ENCODE measurements around the gene XPO5. TPM values are rescaled to one million over a fixed set of nuclear protein-coding genes. Genes with fewer than 3 reads are reported as not detected.

Gene XPO5
- polyA plus RNA-seq, 1 donor from 2014 or later, result 28.5 TPM

DNA sequence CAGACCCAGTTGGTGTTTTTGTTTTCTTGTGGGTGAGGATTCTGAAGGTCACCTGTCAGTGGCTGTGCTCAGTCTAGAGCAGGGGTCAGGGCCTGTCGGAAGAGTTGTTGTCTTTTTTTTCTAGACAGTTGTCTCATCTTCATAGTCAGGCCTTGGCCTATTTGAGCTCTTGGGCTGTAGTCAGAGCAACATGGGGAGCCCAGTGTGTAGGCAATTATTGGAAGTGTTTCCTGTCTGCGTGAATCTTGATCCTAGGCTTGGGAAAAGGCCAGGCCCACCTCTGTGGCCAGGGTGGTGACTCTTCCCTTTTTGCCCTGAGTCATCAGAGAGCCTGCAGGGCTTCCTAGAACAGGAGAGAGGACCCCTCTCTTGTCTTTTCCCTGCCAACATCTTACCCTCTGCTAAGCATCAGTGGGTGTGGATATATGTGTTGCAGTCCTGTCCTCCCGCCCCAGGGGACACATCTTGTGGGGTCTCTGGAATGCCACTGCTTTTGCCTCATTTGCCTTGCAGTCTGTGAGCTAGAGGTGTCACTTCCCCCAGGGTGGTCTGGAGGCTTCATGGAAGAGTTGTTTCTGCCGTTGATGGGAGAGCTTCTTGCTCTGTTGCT, 87.1 kb downstream of the XPO5 start:
- no peak overlapping the region for H3K9ac ChIP-seq (ENCODE audit: low read length)
- H3K79me2 ChIP-seq (replicated peaks; ENCODE audit: insufficient read depth, low read length), result no peaks in the 10 kb centered on the region
- H2AFZ ChIP-seq (ENCODE audit: low read depth, low read length), result no peak overlapping the region

DNA sequence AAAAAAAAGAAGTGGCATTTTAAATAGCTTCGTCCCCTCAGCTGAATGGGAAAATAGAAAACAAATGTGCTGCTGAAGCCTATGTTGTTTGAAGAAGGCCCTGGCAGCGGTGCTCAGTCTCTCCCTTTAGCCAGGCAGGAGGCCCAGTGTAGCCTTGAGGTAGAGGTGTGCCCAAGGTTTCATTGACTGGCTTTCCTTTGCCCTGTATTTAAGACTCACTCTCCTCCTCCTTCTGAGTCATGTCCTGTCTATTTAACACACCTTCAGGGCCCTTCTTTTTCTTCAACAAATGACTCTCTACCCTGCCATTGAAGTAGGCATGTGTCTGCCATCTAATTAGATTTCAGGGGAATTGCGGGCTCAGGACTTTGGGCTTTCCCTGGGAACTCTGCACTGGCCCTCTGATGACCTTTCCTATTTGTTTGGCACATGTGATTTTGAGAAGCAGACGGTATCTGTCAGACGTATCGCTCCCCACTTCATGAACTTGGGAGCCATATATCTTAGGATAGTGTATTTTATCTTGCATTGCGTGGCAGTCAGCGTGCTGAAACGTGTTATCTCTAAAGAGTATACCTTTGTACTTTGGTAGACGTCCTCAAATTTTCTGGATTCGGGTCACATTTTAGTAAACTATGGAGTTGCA, 94.1 kb downstream of the XPO5 start:
- H3K4me2 ChIP-seq (ENCODE audit: low read length), result no peak overlapping the region
- no peaks in the 10 kb centered on the region for H4K20me1 ChIP-seq (ENCODE audit: insufficient read depth)
- H3K9me2 ChIP-seq (ENCODE audit: insufficient read depth, low read length), result no peaks in the 10 kb centered on the region
- no peak overlapping the region for H3K9ac ChIP-seq (ENCODE audit: low read length)
- no peak overlapping the region for H3K27ac ChIP-seq (ENCODE audit: low read length)
- peaks cover 35% of the 10 kb centered on the region for H3K79me2 ChIP-seq (replicated peaks; ENCODE audit: insufficient read depth, low read length)
- H3K27me3 ChIP-seq (ENCODE audit: insufficient read depth, low read depth, low read length), result no peaks in the 10 kb centered on the region
- H3F3A ChIP-seq (ENCODE audit: insufficient read depth, low read length, poor library complexity, severe bottlenecking), result no peaks in the 10 kb centered on the region
- no peaks in the 10 kb centered on the region for H3K9me3 ChIP-seq (ENCODE audit: low read length)
- no peak overlapping the region for H2AFZ ChIP-seq (ENCODE audit: low read depth, low read length)
- H3K4me3 ChIP-seq (ENCODE audit: low read length), result no peak overlapping the region
- TF ChIP-seq TAF1 (IDR thresholded peaks at IDR 0.05; ENCODE audit: low read depth) (no peak), SMC3 (conservative IDR thresholded peaks at IDR 0.05; ENCODE audit: poor library complexity) (no peak), RAD21 (conservative IDR thresholded peaks at IDR 0.05) (no peak), POLR2AphosphoS5 (IDR thresholded peaks at IDR 0.05) (no peak), EZH2 (IDR thresholded peaks at IDR 0.05; ENCODE audit: borderline replicate concordance, insufficient read depth, low read length, poor library complexity, severe bottlenecking) (no peak), EP300 (conservative IDR thresholded peaks at IDR 0.05; ENCODE audit: poor library complexity, severe bottlenecking) (no peak), MXI1 (conservative IDR thresholded peaks at IDR 0.05; ENCODE audit: poor library complexity, severe bottlenecking) (no peak)
- TF ChIP-seq, protein P1, sequence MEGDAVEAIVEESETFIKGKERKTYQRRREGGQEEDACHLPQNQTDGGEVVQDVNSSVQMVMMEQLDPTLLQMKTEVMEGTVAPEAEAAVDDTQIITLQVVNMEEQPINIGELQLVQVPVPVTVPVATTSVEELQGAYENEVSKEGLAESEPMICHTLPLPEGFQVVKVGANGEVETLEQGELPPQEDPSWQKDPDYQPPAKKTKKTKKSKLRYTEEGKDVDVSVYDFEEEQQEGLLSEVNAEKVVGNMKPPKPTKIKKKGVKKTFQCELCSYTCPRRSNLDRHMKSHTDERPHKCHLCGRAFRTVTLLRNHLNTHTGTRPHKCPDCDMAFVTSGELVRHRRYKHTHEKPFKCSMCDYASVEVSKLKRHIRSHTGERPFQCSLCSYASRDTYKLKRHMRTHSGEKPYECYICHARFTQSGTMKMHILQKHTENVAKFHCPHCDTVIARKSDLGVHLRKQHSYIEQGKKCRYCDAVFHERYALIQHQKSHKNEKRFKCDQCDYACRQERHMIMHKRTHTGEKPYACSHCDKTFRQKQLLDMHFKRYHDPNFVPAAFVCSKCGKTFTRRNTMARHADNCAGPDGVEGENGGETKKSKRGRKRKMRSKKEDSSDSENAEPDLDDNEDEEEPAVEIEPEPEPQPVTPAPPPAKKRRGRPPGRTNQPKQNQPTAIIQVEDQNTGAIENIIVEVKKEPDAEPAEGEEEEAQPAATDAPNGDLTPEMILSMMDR (IDR thresholded peaks at IDR 0.05; ENCODE audit: poor library complexity, severe bottlenecking), result no peak
- TF ChIP-seq, protein P2, sequence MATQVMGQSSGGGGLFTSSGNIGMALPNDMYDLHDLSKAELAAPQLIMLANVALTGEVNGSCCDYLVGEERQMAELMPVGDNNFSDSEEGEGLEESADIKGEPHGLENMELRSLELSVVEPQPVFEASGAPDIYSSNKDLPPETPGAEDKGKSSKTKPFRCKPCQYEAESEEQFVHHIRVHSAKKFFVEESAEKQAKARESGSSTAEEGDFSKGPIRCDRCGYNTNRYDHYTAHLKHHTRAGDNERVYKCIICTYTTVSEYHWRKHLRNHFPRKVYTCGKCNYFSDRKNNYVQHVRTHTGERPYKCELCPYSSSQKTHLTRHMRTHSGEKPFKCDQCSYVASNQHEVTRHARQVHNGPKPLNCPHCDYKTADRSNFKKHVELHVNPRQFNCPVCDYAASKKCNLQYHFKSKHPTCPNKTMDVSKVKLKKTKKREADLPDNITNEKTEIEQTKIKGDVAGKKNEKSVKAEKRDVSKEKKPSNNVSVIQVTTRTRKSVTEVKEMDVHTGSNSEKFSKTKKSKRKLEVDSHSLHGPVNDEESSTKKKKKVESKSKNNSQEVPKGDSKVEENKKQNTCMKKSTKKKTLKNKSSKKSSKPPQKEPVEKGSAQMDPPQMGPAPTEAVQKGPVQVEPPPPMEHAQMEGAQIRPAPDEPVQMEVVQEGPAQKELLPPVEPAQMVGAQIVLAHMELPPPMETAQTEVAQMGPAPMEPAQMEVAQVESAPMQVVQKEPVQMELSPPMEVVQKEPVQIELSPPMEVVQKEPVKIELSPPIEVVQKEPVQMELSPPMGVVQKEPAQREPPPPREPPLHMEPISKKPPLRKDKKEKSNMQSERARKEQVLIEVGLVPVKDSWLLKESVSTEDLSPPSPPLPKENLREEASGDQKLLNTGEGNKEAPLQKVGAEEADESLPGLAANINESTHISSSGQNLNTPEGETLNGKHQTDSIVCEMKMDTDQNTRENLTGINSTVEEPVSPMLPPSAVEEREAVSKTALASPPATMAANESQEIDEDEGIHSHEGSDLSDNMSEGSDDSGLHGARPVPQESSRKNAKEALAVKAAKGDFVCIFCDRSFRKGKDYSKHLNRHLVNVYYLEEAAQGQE (IDR thresholded peaks at IDR 0.05; ENCODE audit: borderline replicate concordance), result no peak
- H3K36me3 ChIP-seq (ENCODE audit: insufficient read depth, low read length), result no peaks in the 10 kb centered on the region

More for the DNA sequence above, 87.1 kb downstream of the XPO5 start:
- Histone ChIP-seq H3K4me2 (ENCODE audit: low read length) (no peak overlapping the region), H3K36me3 (ENCODE audit: insufficient read depth, low read length) (no peaks in the 10 kb centered on the region), H4K20me1 (ENCODE audit: insufficient read depth) (no peaks in the 10 kb centered on the region), H3K27me3 (ENCODE audit: insufficient read depth, low read depth, low read length) (no peaks in the 10 kb centered on the region), H3F3A (ENCODE audit: insufficient read depth, low read length, poor library complexity, severe bottlenecking) (no peaks in the 10 kb centered on the region), H3K4me3 (ENCODE audit: low read length) (no peak overlapping the region), H3K9me3 (ENCODE audit: low read length) (no peaks in the 10 kb centered on the region), H3K9me2 (ENCODE audit: insufficient read depth, low read length) (no peaks in the 10 kb centered on the region), H3K27ac (ENCODE audit: low read length) (no peak overlapping the region)
- TF ChIP-seq MXI1 (conservative IDR thresholded peaks at IDR 0.05; ENCODE audit: poor library complexity, severe bottlenecking) (no peak), RAD21 (conservative IDR thresholded peaks at IDR 0.05) (no peak), EZH2 (IDR thresholded peaks at IDR 0.05; ENCODE audit: borderline replicate concordance, insufficient read depth, low read length, poor library complexity, severe bottlenecking) (no peak), POLR2AphosphoS5 (IDR thresholded peaks at IDR 0.05) (no peak), SMC3 (conservative IDR thresholded peaks at IDR 0.05; ENCODE audit: poor library complexity) (no peak), TAF1 (IDR thresholded peaks at IDR 0.05; ENCODE audit: low read depth) (no peak), EP300 (conservative IDR thresholded peaks at IDR 0.05; ENCODE audit: poor library complexity, severe bottlenecking) (no peak)
- TF ChIP-seq, protein P2 (IDR thresholded peaks at IDR 0.05; ENCODE audit: borderline replicate concordance), result no peak
- TF ChIP-seq, protein P1 (IDR thresholded peaks at IDR 0.05; ENCODE audit: poor library complexity, severe bottlenecking), result no peak
